Measurements from ENCODE around the gene CHST15. TPM values are rescaled to one million over a fixed set of nuclear protein-coding genes. Genes with fewer than 3 reads are reported as not detected.

CHST15 gene
- total and polyA plus RNA-seq, 2 of the 13 experiments (the other 11 are each of a cell fraction or from before 2014, with no cell fraction given), result 1.4 to 94.7 TPM

DNA sequence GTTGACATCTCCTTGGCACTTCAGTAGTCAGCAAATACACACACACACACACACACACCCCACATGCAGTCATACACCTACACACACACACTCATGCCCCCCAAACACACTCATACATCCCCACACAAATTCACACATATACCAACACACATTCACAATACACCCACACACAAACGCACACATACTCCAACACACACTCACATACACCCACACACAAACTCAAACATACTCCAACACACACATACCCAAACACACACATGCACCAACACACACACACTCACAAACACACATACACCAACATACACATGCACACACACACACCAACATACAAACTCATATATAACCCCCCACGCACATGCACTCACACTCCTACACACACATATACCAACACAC, 31.4 kb upstream of the CHST15 start (continued):
- TF ChIP-seq KLF9 (CRISPR knock-in tag; IDR thresholded peaks at IDR 0.05; ENCODE audit: low read depth) (no peak), KLF6 (CRISPR knock-in tag; IDR thresholded peaks at IDR 0.05) (no peak), CEBPG (CRISPR knock-in tag; IDR thresholded peaks at IDR 0.05) (no peak), STAT5B (CRISPR knock-in tag; IDR thresholded peaks at IDR 0.05) (no peak), AKAP8 (CRISPR knock-in tag; IDR thresholded peaks at IDR 0.05) (no peak), KLF13 (CRISPR knock-in tag; IDR thresholded peaks at IDR 0.05) (no peak)
- TF ChIP-seq, protein P1, sequence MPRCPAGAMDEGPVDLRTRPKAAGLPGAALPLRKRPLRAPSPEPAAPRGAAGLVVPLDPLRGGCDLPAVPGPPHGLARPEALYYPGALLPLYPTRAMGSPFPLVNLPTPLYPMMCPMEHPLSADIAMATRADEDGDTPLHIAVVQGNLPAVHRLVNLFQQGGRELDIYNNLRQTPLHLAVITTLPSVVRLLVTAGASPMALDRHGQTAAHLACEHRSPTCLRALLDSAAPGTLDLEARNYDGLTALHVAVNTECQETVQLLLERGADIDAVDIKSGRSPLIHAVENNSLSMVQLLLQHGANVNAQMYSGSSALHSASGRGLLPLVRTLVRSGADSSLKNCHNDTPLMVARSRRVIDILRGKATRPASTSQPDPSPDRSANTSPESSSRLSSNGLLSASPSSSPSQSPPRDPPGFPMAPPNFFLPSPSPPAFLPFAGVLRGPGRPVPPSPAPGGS (CRISPR knock-in tag; IDR thresholded peaks at IDR 0.05), result no peak

DNA sequence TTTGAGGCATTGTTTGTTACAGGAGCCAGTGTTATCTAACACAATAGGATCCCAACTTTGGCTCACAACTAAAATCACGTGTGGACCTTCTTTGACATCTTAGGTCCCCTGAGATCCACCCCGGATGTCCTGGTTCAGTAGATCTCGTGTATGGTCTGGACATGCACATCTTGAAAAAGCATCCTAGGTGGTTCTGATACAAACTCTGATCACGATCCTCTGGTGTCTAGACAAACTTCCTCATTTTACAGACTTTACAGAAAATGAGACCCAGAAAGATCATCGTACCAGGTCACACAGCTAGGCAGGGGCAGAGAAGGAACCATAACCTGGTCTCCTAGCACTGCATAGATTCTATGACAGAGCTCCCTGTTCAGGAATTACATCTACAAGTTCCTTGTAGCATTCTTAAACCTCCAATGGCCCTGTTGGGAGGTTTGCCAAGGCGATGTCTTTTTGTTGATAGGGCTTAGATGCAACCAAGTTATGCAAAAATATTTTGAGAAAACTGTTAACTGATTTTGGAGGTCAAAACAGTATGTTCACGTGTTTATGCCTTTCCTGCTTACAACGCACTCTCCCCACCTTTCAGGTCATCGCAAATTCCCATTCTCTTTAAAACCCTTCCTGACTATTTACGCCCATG, 30.8 kb upstream of the CHST15 start:
- peaks cover 29% of the 10 kb centered on the region for H3K4me1 ChIP-seq (ENCODE audit: insufficient read depth, low read length)
- H3K36me3 ChIP-seq (replicated peaks in 1 of 2; ENCODE audit: control insufficient read depth in 1 of 2, insufficient read depth in 2 of 2, low read length in 2 of 2), result no peaks in the 10 kb centered on the region
- no peaks in the 10 kb centered on the region for H3K79me2 ChIP-seq (ENCODE audit: insufficient read depth, low read length)
- ChIA-PET POLR2A (no interaction called here), CTCF (ENCODE audit: low intra/inter-chr PET ratio, low total read pairs) (no interaction called here)
- no peak overlapping the region for H3K9ac ChIP-seq (ENCODE audit: insufficient read depth, low read depth, low read length)
- DNase-seq (ENCODE audit: low spot score), result no peak
- peaks cover 7 to 30% of the 10 kb centered on the region in 2 experiments; a peak in 4 of 5 replicates for H3K27me3 ChIP-seq (ENCODE audit: control insufficient read depth in 1 of 2, insufficient read depth in 2 of 2, low read length in 2 of 2)
- H3K9me3 ChIP-seq (ENCODE audit: low read length), result no peaks in the 10 kb centered on the region
- intact Hi-C loops (cut with micrococcal nuclease; ENCODE audit: unreplicated experiment) (no loop called here), in situ Hi-C loops (cut with HindIII; ENCODE audit: extremely low pct_ligation_motif_present, low pct_unique_long_range_greater_than_20kb) (no loop called here)
- no peak for FAIRE-seq
- no peak for TF ChIP-seq POLR2AphosphoS5 (IDR thresholded peaks at IDR 0.05; ENCODE audit: low read depth, low read length)
- TF ChIP-seq, protein P2, sequence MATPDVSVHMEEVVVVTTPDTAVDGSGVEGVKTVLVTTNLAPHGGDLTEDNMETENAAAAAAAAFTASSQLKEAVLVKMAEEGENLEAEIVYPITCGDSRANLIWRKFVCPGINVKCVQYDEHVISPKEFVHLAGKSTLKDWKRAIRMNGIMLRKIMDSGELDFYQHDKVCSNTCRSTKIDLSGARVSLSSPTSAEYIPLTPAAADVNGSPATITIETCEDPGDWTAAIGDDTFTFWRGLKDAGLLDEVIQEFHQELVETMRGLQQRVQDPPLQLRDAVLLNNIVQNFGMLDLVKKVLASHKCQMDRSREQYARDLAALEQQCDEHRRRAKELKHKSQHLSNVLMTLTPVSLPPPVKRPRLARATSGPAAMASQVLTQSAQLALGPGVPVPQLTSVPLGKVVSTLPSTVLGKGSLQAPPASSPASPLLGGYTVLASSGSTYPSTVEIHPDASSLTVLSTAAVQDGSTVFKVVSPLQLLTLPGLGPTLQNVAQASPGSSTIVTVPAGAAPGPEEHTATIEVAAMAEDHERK (CRISPR knock-in tag; IDR thresholded peaks at IDR 0.05; ENCODE audit: low read depth), result no peak
- TF ChIP-seq ZBTB8A (CRISPR knock-in tag; IDR thresholded peaks at IDR 0.05; ENCODE audit: borderline replicate concordance, low read depth), result no peak
- TF ChIP-seq U2AF2 (IDR thresholded peaks at IDR 0.05; ENCODE audit: low read depth, low read length), result no peak
- TF ChIP-seq, protein P3, sequence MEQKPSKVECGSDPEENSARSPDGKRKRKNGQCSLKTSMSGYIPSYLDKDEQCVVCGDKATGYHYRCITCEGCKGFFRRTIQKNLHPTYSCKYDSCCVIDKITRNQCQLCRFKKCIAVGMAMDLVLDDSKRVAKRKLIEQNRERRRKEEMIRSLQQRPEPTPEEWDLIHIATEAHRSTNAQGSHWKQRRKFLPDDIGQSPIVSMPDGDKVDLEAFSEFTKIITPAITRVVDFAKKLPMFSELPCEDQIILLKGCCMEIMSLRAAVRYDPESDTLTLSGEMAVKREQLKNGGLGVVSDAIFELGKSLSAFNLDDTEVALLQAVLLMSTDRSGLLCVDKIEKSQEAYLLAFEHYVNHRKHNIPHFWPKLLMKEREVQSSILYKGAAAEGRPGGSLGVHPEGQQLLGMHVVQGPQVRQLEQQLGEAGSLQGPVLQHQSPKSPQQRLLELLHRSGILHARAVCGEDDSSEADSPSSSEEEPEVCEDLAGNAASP (CRISPR knock-in tag; IDR thresholded peaks at IDR 0.05; ENCODE audit: borderline replicate concordance), result no peak
- no peak for TF ChIP-seq ESRRA (CRISPR knock-in tag; IDR thresholded peaks at IDR 0.05; ENCODE audit: low read depth)
- no peak for TF ChIP-seq NFYC (CRISPR knock-in tag; IDR thresholded peaks at IDR 0.05)
- TF ChIP-seq CHD2 (IDR thresholded peaks at IDR 0.05; ENCODE audit: low read depth, low read length), result no peak
- TF ChIP-seq SP5 (CRISPR knock-in tag; IDR thresholded peaks at IDR 0.05; ENCODE audit: borderline replicate concordance, low read depth), result no peak
- no peak for TF ChIP-seq ZNF138 (CRISPR knock-in tag; IDR thresholded peaks at IDR 0.05; ENCODE audit: low read depth)
- no peak for TF ChIP-seq ZNF143 (CRISPR knock-in tag; IDR thresholded peaks at IDR 0.05)
- TF ChIP-seq ZFX (CRISPR knock-in tag; IDR thresholded peaks at IDR 0.05; ENCODE audit: low read depth), result no peak
- no peak for TF ChIP-seq SOX13 (IDR thresholded peaks at IDR 0.05)
- no peak for TF ChIP-seq SOX13 (CRISPR knock-in tag; conservative IDR thresholded peaks at IDR 0.05 in 1 of 2, IDR thresholded peaks at IDR 0.05 in 1 of 2)
- TF ChIP-seq ZNF772 (CRISPR knock-in tag; IDR thresholded peaks at IDR 0.05), result no peak
- TF ChIP-seq ZNF451 (CRISPR knock-in tag; IDR thresholded peaks at IDR 0.05), result no peak
- no peak overlapping the region for H3K4me2 ChIP-seq (ENCODE audit: low read depth, low read length)
- no peak overlapping the region for H3K27ac ChIP-seq (ENCODE audit: extremely low read length, insufficient read depth, low read length)
- no TSS peak for BruUV-seq (replicated peaks)
- 34% methylated on average over 9 of the region's 10 CpGs for WGBS (ENCODE audit: low lambda C conversion rate)
- ATAC-seq, result no peak
- H3K4me3 ChIP-seq (replicated peaks in 1 of 3; ENCODE audit: insufficient read depth in 1 of 3, low read depth in 2 of 3, low read length in 3 of 3), result no peak overlapping the region
- no peaks in the 10 kb centered on the region for H4K20me1 ChIP-seq (ENCODE audit: insufficient read depth, low read length)
- no peak overlapping the region for H2AFZ ChIP-seq (ENCODE audit: low read length)

Data from HepG2 (cell line).